H1 (cell line): ENCODE results near the gene ZBTB1. TPM values are rescaled to one million over a fixed set of nuclear protein-coding genes. Genes with fewer than 3 reads are reported as not detected.

Experiments used
- BRCA1 ChIP-seq: IDR thresholded peaks from 2 replicates; pipeline ENCODE4 v1.6.1; 2012; ENCODE audit warnings: low read depth, low read length, improper control_type of control experiment
- CBX5 ChIP-seq: fragments of 300-800, 300-1000 bp; sonication (generic); IDR thresholded peaks from 2 replicates; pipeline ENCODE4 v1.7.1; 2016; ENCODE audit warnings: antibody characterized with exemption, low read length, low read depth
- NANOG ChIP-seq: IDR thresholded peaks from 2 replicates; pipeline ENCODE4 v1.6.1; 2011; ENCODE audit warnings: low read length, low read depth, mild to moderate bottlenecking, inconsistent platforms; ENCODE audit not compliant: insufficient read depth, poor library complexity, severe bottlenecking
- RNF2 ChIP-seq: fragments of 200-900, 300-1000 bp; sonication (generic); IDR thresholded peaks from 2 replicates; pipeline ENCODE4 v1.7.1; 2016; ENCODE audit warnings: borderline replicate concordance, low read depth, mild to moderate bottlenecking, antibody characterized with exemption, low read length; ENCODE audit not compliant: poor library complexity, severe bottlenecking; ENCODE audit errors: missing control alignments
- SIN3A ChIP-seq, 2 experiments: IDR thresholded peaks in 1 of 2; conservative IDR thresholded peaks in 1 of 2; 2 replicates each; pipeline ENCODE4 v1.6.1; 2011 to 2012; ENCODE audit warnings: low read length in 2 of 2, improper control_type of control experiment in 1 of 2, low read depth in 1 of 2, mild to moderate bottlenecking in 1 of 2
- polyA plus RNA-seq, 7 experiments: library from polyadenylated mRNA; depleted of rRNA in 3 of 7; stranded (reverse) in 5 of 7; unstranded in 2 of 7; fragments of >200 nt in 5 of 7; fragments of 200-250 nt in 2 of 7; gene quantifications; 1 replicate in 5 of 7; 2 replicates in 1 of 7; 4 replicates in 1 of 7; pipeline versions ENCODE4 v1.2.1 to v1.2.3, GENCODE V29; 2011 to 2013; ENCODE audit warnings: missing spikeins in 2 of 7, mixed read lengths in 2 of 7
- total RNA-seq: library from RNA; stranded (reverse); fragmentation: NEBNext Ultra II Directional; extraction: Animal tissue kit (Norgen Biotek cat#: 25700); gene quantifications from 2 replicates; pipeline ENCODE4 v1.2.1, GENCODE V29; 2021
- TF ChIP-seq, protein P1 (sequence below): fragments of 300-600 bp; sonication (generic); IDR thresholded peaks from 2 replicates; pipeline ENCODE4 v1.7.1; 2012; ENCODE audit warnings: low read length, moderate library complexity, mild to moderate bottlenecking, inconsistent platforms; ENCODE audit not compliant: insufficient replicate concordance

Gene ZBTB1
- total and polyA plus RNA-seq, 2 of the 8 experiments (the other 6 are each of a cell fraction or from before 2014, with no cell fraction given): 13.6 to 27.5 TPM

DNA sequence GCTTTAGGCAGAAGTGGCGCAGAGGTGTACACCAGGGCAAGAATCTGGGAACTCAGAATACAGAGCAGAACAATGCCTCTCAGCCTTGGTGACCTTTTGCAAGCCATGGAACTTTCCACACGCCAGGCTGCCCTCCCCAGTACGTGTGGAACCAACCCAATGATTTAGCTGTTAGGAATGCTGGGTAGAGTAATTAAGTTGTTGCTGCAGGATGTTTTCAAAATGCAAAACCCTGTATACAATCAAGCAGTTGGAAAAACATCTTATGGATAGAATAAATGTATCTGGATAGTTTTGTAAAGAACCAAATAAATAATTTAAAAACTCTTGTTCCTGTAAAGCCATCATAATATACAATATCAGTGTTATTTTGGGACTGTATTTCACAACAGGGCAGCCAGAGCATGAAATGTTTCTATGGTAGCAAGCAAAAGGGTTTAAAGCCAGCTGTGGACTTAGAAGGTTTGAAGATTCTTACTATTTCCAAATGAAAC lies 64.6 kb downstream of the ZBTB1 start (continued):
- TF ChIP-seq, protein P1, sequence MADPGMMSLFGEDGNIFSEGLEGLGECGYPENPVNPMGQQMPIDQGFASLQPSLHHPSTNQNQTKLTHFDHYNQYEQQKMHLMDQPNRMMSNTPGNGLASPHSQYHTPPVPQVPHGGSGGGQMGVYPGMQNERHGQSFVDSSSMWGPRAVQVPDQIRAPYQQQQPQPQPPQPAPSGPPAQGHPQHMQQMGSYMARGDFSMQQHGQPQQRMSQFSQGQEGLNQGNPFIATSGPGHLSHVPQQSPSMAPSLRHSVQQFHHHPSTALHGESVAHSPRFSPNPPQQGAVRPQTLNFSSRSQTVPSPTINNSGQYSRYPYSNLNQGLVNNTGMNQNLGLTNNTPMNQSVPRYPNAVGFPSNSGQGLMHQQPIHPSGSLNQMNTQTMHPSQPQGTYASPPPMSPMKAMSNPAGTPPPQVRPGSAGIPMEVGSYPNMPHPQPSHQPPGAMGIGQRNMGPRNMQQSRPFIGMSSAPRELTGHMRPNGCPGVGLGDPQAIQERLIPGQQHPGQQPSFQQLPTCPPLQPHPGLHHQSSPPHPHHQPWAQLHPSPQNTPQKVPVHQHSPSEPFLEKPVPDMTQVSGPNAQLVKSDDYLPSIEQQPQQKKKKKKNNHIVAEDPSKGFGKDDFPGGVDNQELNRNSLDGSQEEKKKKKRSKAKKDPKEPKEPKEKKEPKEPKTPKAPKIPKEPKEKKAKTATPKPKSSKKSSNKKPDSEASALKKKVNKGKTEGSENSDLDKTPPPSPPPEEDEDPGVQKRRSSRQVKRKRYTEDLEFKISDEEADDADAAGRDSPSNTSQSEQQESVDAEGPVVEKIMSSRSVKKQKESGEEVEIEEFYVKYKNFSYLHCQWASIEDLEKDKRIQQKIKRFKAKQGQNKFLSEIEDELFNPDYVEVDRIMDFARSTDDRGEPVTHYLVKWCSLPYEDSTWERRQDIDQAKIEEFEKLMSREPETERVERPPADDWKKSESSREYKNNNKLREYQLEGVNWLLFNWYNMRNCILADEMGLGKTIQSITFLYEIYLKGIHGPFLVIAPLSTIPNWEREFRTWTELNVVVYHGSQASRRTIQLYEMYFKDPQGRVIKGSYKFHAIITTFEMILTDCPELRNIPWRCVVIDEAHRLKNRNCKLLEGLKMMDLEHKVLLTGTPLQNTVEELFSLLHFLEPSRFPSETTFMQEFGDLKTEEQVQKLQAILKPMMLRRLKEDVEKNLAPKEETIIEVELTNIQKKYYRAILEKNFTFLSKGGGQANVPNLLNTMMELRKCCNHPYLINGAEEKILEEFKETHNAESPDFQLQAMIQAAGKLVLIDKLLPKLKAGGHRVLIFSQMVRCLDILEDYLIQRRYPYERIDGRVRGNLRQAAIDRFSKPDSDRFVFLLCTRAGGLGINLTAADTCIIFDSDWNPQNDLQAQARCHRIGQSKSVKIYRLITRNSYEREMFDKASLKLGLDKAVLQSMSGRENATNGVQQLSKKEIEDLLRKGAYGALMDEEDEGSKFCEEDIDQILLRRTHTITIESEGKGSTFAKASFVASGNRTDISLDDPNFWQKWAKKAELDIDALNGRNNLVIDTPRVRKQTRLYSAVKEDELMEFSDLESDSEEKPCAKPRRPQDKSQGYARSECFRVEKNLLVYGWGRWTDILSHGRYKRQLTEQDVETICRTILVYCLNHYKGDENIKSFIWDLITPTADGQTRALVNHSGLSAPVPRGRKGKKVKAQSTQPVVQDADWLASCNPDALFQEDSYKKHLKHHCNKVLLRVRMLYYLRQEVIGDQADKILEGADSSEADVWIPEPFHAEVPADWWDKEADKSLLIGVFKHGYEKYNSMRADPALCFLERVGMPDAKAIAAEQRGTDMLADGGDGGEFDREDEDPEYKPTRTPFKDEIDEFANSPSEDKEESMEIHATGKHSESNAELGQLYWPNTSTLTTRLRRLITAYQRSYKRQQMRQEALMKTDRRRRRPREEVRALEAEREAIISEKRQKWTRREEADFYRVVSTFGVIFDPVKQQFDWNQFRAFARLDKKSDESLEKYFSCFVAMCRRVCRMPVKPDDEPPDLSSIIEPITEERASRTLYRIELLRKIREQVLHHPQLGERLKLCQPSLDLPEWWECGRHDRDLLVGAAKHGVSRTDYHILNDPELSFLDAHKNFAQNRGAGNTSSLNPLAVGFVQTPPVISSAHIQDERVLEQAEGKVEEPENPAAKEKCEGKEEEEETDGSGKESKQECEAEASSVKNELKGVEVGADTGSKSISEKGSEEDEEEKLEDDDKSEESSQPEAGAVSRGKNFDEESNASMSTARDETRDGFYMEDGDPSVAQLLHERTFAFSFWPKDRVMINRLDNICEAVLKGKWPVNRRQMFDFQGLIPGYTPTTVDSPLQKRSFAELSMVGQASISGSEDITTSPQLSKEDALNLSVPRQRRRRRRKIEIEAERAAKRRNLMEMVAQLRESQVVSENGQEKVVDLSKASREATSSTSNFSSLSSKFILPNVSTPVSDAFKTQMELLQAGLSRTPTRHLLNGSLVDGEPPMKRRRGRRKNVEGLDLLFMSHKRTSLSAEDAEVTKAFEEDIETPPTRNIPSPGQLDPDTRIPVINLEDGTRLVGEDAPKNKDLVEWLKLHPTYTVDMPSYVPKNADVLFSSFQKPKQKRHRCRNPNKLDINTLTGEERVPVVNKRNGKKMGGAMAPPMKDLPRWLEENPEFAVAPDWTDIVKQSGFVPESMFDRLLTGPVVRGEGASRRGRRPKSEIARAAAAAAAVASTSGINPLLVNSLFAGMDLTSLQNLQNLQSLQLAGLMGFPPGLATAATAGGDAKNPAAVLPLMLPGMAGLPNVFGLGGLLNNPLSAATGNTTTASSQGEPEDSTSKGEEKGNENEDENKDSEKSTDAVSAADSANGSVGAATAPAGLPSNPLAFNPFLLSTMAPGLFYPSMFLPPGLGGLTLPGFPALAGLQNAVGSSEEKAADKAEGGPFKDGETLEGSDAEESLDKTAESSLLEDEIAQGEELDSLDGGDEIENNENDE: no peak
- no peak for TF ChIP-seq RNF2
- no peak for TF ChIP-seq CBX5
- no peak for TF ChIP-seq SIN3A (conservative IDR thresholded peaks at IDR 0.05 in 1 of 2, IDR thresholded peaks at IDR 0.05 in 1 of 2; ENCODE audit: low read depth in 1 of 2, low read length in 2 of 2)
- no peak for TF ChIP-seq BRCA1
- TF ChIP-seq NANOG: no peak
